Panc1 (cell line): ENCODE data around the gene SRSF10. TPM values are rescaled to one million over a fixed set of nuclear protein-coding genes. Genes with fewer than 3 reads are reported as not detected.

Experiments
- ATAC-seq: fragments of 200-7000 bp; cut with Tn5 transposase; 2 replicates; pipeline ENCODE4 v1.9.1; 2020; ENCODE audit warnings: mild to moderate bottlenecking, moderate library complexity
- BruUV-seq: library from RNA; stranded (reverse); fragments of 400-500 nt; replicated peaks from 2 replicates; lab custom pipeline; 2021; lab: Mats Ljungman, UMichigan
- CTCF ChIA-PET: fragments of 300-600 bp; sonication (Branson Sonifier 250); formaldehyde crosslinking; loops from one replicate; lab custom pipeline; 2022; ENCODE audit warnings: antibody characterized with exemption; lab: Charles Lee
- POLR2A ChIA-PET: fragments of 300-600 bp; sonication (Branson Sonifier 250); formaldehyde crosslinking; loops from one replicate; lab custom pipeline; 2022; ENCODE audit warnings: antibody characterized with exemption; lab: Charles Lee
- DNase-seq: peaks from one replicate; pipeline ENCODE4 v3.0.0-alpha.2; 2010; ENCODE audit warnings: low read depth, low spot score
- H3K27ac ChIP-seq: 2 replicates; pipeline ENCODE4 v1.5.1; 2011; ENCODE audit warnings: mild to moderate bottlenecking, low read length, inconsistent platforms
- H3K27me3 ChIP-seq: fragments of 200-500 bp; sonication (Bioruptor generic); 2 replicates; pipeline ENCODE4 v1.6.0; 2014; ENCODE audit warnings: low read length, inconsistent platforms; ENCODE audit not compliant: control insufficient read depth, insufficient read depth
- H3K36me3 ChIP-seq: fragments of 200-500 bp; sonication (Bioruptor generic); 2 replicates; pipeline ENCODE4 v1.5.1; 2014; ENCODE audit warnings: inconsistent platforms, mild to moderate bottlenecking, low read length, moderate library complexity; ENCODE audit not compliant: control insufficient read depth, insufficient read depth
- H3K4me1 ChIP-seq: 2 replicates; pipeline ENCODE4 v1.5.1; 2011; ENCODE audit warnings: inconsistent platforms, mild to moderate bottlenecking, low read length, moderate library complexity; ENCODE audit not compliant: control insufficient read depth, insufficient read depth
- H3K4me3 ChIP-seq, 2 experiments: 2 replicates each; pipeline ENCODE4 v1.5.1; 2011 to 2012; ENCODE audit warnings: low read depth in 2 of 2, low read length in 2 of 2, mild to moderate bottlenecking in 2 of 2, inconsistent platforms in 1 of 2, moderate library complexity in 1 of 2
- H3K9me3 ChIP-seq: fragments of 200-500 bp; sonication (Bioruptor generic); 2 replicates; pipeline ENCODE4 v1.5.1; 2014; ENCODE audit warnings: low read depth, mild to moderate bottlenecking, inconsistent platforms, low read length, moderate library complexity; ENCODE audit not compliant: control insufficient read depth, insufficient read depth
- CTCF ChIP-seq: fragments of 450-650 bp; IDR thresholded peaks from 2 replicates; pipeline ENCODE4 v1.5.1; 2017; ENCODE audit warnings: mild to moderate bottlenecking
- POLR2AphosphoS5 ChIP-seq: IDR thresholded peaks from 2 replicates; pipeline ENCODE4 v1.6.1; 2012; ENCODE audit warnings: mild to moderate bottlenecking, low read depth, low read length, moderate library complexity
- REST ChIP-seq, 2 experiments: IDR thresholded peaks; 2 replicates each; pipeline ENCODE4 v1.6.1; 2011 to 2012; ENCODE audit warnings: low read depth in 2 of 2, control low read depth in 1 of 2, low read length in 1 of 2, mild to moderate bottlenecking in 1 of 2, moderate library complexity in 1 of 2; ENCODE audit not compliant: insufficient read depth in 1 of 2
- SIN3A ChIP-seq: IDR thresholded peaks from 2 replicates; pipeline ENCODE4 v1.6.1; 2012; ENCODE audit warnings: low read depth, mild to moderate bottlenecking, low read length, moderate library complexity, borderline replicate concordance; ENCODE audit not compliant: insufficient read depth
- TCF7L2 ChIP-seq: IDR thresholded peaks from 2 replicates; pipeline ENCODE4 v1.6.1; 2011; ENCODE audit warnings: mild to moderate bottlenecking, low read depth, low read length, inconsistent platforms
- in situ Hi-C: cut with HindIII; loops from 2 replicates; pipeline ENCODE4 v1.10.0; 2016; ENCODE audit warnings: low sequenced_read_pairs, low pct_unique_long_range_greater_than_20kb
- intact Hi-C: fragments of 100-400 bp; cut with micrococcal nuclease; formaldehyde crosslinking; loops from one replicate; pipeline ENCODE4 v1.10.0; 2022; ENCODE audit not compliant: unreplicated experiment
- total RNA-seq: library from RNA; stranded (reverse); gene quantifications from one replicate; pipeline ENCODE4 v1.2.1, GENCODE V29; 2021; ENCODE audit not compliant: unreplicated experiment

Gene SRSF10
- total RNA-seq, 1 experiment from 2014 or later: 137 TPM

- Histone ChIP-seq H3K36me3 (peaks cover 65% of the 10 kb centered on the region), H3K27me3 (no peaks in the 10 kb centered on the region), H3K4me3 (no peak overlapping the region), H3K4me1 (peaks cover 48% of the 10 kb centered on the region), H3K27ac (peak overlapping the region; percentile 63; the same call in 1 of the 2 replicates), H3K9me3 (no peaks in the 10 kb centered on the region)
- CTCF ChIA-PET: interaction anchor here (0.6 to 0.7 kb wide), 2 partner anchors 16 to 53 kb away, joined by 5 to 8 read pairs; no protein-coding TSS in a partner anchor
- ATAC-seq (no peak), DNase-seq (no peak)
- TF ChIP-seq CTCF: no peak
- TF ChIP-seq REST (IDR thresholded peaks at IDR 0.05; ENCODE audit: insufficient read depth in 1 of 2, low read depth in 2 of 2, low read length in 1 of 2): no peak
- TF ChIP-seq SIN3A: no peak
- TF ChIP-seq POLR2AphosphoS5: no peak
- TF ChIP-seq TCF7L2: no peak
- POLR2A ChIA-PET: no interaction called here
- no TSS peak for BruUV-seq
- in situ Hi-C loops: loop anchor here (10.0 kb wide), 1 partner anchor 57 kb away; no protein-coding TSS in a partner anchor
- intact Hi-C loops: no loop called here
Measured at GRCh38 chr1:23967871-23968270, 12.3 kb downstream of the SRSF10 start.

DNA sequence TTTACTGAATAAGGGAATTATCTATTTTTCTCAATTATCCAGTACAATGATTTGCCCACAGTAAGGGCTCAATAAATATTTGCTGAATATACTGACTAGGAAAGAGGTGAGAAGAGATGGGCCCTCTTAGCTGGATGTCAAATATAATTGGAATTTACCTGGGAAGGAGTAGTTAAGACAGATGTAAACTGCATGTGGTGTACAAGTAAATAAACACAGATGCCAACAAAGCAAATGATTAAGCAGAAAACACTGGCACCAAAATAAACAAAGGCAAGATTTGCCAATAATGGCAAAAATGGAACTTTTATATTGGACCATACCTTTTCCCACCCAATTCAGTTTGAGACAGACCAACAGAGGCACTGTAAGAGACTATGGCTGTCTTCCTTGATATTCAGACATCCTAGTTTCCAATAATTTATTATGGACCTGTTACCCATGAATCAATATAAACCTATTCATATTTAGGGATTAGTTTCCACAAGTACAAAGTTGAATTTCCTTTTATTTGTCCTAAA is 13.1 kb downstream of the SRSF10 start:
- POLR2A ChIA-PET: no interaction called here
- Histone ChIP-seq H3K27ac (peak overlapping the region; percentile 63), H3K9me3 (no peaks in the 10 kb centered on the region), H3K4me3 (no peak overlapping the region), H3K4me1 (peaks cover 48% of the 10 kb centered on the region), H3K27me3 (no peaks in the 10 kb centered on the region), H3K36me3 (peaks cover 65% of the 10 kb centered on the region)
- in situ Hi-C loops: loop anchor here (10.0 kb wide), 1 partner anchor 58 kb away; no protein-coding TSS in a partner anchor
- CTCF ChIA-PET: interaction anchor here (0.7 kb wide), 1 partner anchor 54 kb away, joined by 8 read pairs; no protein-coding TSS in a partner anchor
- no peak for DNase-seq
- ATAC-seq: no peak
- intact Hi-C loops: no loop called here
- TF ChIP-seq POLR2AphosphoS5 (no peak), TCF7L2 (no peak), REST (IDR thresholded peaks at IDR 0.05; ENCODE audit: insufficient read depth in 1 of 2, low read depth in 2 of 2, low read length in 1 of 2) (no peak), CTCF (no peak), SIN3A (no peak)
- BruUV-seq: no TSS peak
